ENCODE results near the gene PPP2R5C. TPM values are rescaled to one million over a fixed set of nuclear protein-coding genes. Genes with fewer than 3 reads are reported as not detected.

Gene PPP2R5C
- total and polyA plus RNA-seq, 9 of the 15 experiments (the other 6 are each of a cell fraction or from before 2014, with no cell fraction given) = 284 to 617 (median 395) TPM

GRCh38 chr14:101840649-101841369 lies 79.3 kb downstream of the PPP2R5C start:
- Histone ChIP-seq H3K36me3 (ENCODE audit: control insufficient read depth, insufficient read depth, low read length) (peaks cover 66% of the 10 kb centered on the region), H3K9ac (ENCODE audit: insufficient read depth in 1 of 2, low read depth in 2 of 2, low read length in 2 of 2) (no peak overlapping the region), H3K9me1 (ENCODE audit: control insufficient read depth, insufficient read depth, low read length) (peaks cover 3% of the 10 kb centered on the region), H2AFZ (ENCODE audit: low read depth, low read length) (no peak overlapping the region), H3K27me3 (ENCODE audit: control insufficient read depth in 2 of 2, insufficient read depth in 2 of 2, low read length in 2 of 2) (no peaks in the 10 kb centered on the region), H4K20me1 (replicated peaks; ENCODE audit: control insufficient read depth, insufficient read depth, low read length) (peaks cover 22% of the 10 kb centered on the region; the same call in 1 of the 2 replicates), H3K4me3 (no peak overlapping the region), H3K27ac (ENCODE audit: extremely low read depth, low read depth, low read length) (no peak overlapping the region), H3K4me2 (ENCODE audit: insufficient read depth, low read length) (no peak overlapping the region), H3K79me2 (ENCODE audit: control insufficient read depth, insufficient read depth, low read length) (peaks cover 73% of the 10 kb centered on the region), H3K4me1 (replicated peaks in 1 of 2; ENCODE audit: control insufficient read depth in 2 of 2, insufficient read depth in 2 of 2, low read length in 2 of 2) (peaks cover 0 to 9% of the 10 kb centered on the region in 2 experiments; a peak in 1 of 5 replicates), H3K9me3 (replicated peaks; ENCODE audit: control insufficient read depth, insufficient read depth, low read depth, low read length) (no peaks in the 10 kb centered on the region)
- ATAC-seq = no peak
- FAIRE-seq = no peak
- no peak for DNase-seq (ENCODE audit: extremely low read depth in 1 of 4, low spot score in 3 of 4)
- no TSS peak for BruUV-seq (replicated peaks)
- ChIA-PET POLR2A (no interaction called here), CTCF (ENCODE audit: low intra/inter-chr PET ratio) (no interaction called here)
- 74% methylated on average over 5 of the region's 5 CpGs for WGBS (ENCODE audit: insufficient coverage, low coverage, missing lambda C conversion rate)
- intact Hi-C loops (cut with micrococcal nuclease) (no loop called here), in situ Hi-C loops (cut with MboI) (no loop called here)
- TF ChIP-seq TBL1XR1 (IDR thresholded peaks at IDR 0.05; ENCODE audit: low read length in 2 of 2) = no peak
- peak in 1 of 2 experiments; percentile 30; a peak in 1 of 4 replicates for TF ChIP-seq KDM1A (IDR thresholded peaks at IDR 0.05)
- peak; percentile 43; the same call in 1 of the 2 replicates for TF ChIP-seq BCOR (IDR thresholded peaks at IDR 0.05)
- TF ChIP-seq HOXB6 (CRISPR knock-in tag; IDR thresholded peaks at IDR 0.05; ENCODE audit: borderline replicate concordance) = no peak
- no peak for TF ChIP-seq PHF20 (IDR thresholded peaks at IDR 0.05; ENCODE audit: partially characterized antibody)
- no peak for TF ChIP-seq BCLAF1 (IDR thresholded peaks at IDR 0.05; ENCODE audit: borderline replicate concordance in 1 of 2, control insufficient read depth in 1 of 2, low read depth in 2 of 2, low read length in 1 of 2)
- no peak for TF ChIP-seq POLR3A (IDR thresholded peaks at IDR 0.05; ENCODE audit: borderline replicate concordance, extremely low read depth, insufficient read depth, insufficient read length)
- no peak for TF ChIP-seq NKRF (IDR thresholded peaks at IDR 0.05; ENCODE audit: borderline replicate concordance)
- TF ChIP-seq HOMEZ (CRISPR knock-in tag; IDR thresholded peaks at IDR 0.05) = no peak
- TF ChIP-seq SMARCE1 (IDR thresholded peaks at IDR 0.05) = no peak
- TF ChIP-seq ATF2 (CRISPR knock-in tag; IDR thresholded peaks at IDR 0.05) = no peak
- no peak for TF ChIP-seq MCM7 (IDR thresholded peaks at IDR 0.05)
- TF ChIP-seq ZNF239 (CRISPR knock-in tag; IDR thresholded peaks at IDR 0.05) = no peak
- TF ChIP-seq RNF2 (IDR thresholded peaks at IDR 0.05) = no peak
- TF ChIP-seq ZNF707 (CRISPR knock-in tag; conservative IDR thresholded peaks at IDR 0.05) = no peak
